ENCODE data around the gene SLC10A4.
"Not testable (repeated sequence)": the region's sequence is repeated elsewhere in the genome, so short reads cannot be mapped to it uniquely, and the experiment has no call there.

The SLC10A4 gene, protein sequence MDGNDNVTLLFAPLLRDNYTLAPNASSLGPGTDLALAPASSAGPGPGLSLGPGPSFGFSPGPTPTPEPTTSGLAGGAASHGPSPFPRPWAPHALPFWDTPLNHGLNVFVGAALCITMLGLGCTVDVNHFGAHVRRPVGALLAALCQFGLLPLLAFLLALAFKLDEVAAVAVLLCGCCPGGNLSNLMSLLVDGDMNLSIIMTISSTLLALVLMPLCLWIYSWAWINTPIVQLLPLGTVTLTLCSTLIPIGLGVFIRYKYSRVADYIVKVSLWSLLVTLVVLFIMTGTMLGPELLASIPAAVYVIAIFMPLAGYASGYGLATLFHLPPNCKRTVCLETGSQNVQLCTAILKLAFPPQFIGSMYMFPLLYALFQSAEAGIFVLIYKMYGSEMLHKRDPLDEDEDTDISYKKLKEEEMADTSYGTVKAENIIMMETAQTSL

DNA sequence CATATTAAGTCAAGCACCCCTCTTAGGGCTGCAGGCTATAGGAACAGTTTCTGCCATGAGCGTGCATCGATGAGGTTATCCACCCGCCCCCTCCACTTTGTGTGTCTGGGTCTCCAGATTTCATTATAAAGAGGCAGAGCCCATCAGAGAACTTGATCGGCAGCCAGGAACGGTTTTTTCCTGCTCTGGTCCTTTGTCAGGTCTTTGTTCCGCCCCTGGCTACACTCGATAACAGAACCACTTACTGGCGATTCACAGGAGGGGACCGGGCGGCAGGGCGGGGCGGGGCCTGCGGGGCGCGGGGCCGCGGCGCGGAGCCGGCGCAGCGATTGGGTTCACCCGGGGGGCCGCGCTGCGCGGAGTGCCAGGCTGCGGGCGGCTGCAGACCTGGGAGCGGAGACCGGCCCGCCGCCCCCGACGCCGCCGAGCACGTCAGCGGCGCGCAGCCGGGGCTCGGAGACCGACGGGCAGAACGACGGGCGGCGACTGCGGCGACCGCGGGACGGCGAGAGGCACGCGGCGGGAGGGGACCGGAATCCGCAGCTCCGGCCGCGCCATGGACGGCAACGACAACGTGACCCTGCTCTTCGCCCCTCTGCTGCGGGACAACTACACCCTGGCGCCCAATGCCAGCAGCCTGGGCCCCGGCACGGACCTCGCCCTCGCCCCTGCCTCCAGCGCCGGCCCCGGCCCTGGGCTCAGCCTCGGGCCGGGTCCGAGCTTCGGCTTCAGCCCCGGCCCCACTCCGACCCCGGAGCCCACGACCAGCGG, at the start of gene SLC10A4:
Gene SLC10A4, plus strand, starts transcription at position 338 of the 771 bp plus-strand sequence. Its CDS starts 219 bp downstream, at position 557.
- Histone ChIP-seq H3K27ac (ENCODE audit: low read depth, low read length) (no peak within 1 kb of the TSS), H3K9ac (ENCODE audit: low read depth, low read length) (no peak within 1 kb of the TSS), H3K27me3 (ENCODE audit: control insufficient read depth, insufficient read depth, low read length) (peaks cover 49% of the 10 kb centered on the region), H3K4me3 (ENCODE audit: low read depth, low read length) (peak within 1 kb of the TSS; percentile 66), H3K9me3 (ENCODE audit: control insufficient read depth, insufficient read depth, low read length) (no peaks in the 10 kb centered on the region), H3K4me1 (ENCODE audit: control insufficient read depth, insufficient read depth, low read length) (peaks cover 17% of the 10 kb centered on the region), H3K36me3 (ENCODE audit: control insufficient read depth, insufficient read depth, low read length) (no peaks in the 10 kb centered on the region)

DNA sequence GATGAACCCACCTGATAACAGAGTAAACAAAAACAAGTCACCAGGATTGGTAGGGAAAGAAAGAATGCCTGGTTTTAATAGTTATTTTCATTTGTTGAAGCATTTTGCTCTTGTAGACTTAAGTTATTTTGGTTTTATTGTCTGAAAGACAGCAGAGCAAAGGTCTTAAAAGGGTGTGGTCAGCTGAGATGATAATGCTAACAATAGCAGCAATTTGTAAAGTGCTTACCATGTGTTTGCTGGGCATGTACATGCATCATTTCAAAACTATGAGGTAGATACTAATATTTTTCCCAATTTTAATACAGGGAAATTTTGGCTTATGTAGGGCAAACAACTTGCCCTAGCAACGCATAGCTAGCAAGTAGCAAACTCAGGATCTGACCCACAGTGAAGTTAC, 46.8 kb upstream of the SLC10A4 start:
- Histone ChIP-seq H3K27me3 (ENCODE audit: control insufficient read depth, insufficient read depth, low read length) (no peaks in the 10 kb centered on the region), H3K4me1 (ENCODE audit: control insufficient read depth, insufficient read depth, low read length) (0 out of 2 replicates have a peak, but pooled peaks cover 5% of the 10 kb centered on the region), H3K9ac (ENCODE audit: low read depth, low read length) (no peak overlapping the region), H3K36me3 (ENCODE audit: control insufficient read depth, insufficient read depth, low read length) (no peaks in the 10 kb centered on the region), H3K4me3 (ENCODE audit: low read depth, low read length) (no peak overlapping the region), H3K9me3 (ENCODE audit: control insufficient read depth, insufficient read depth, low read length) (no peaks in the 10 kb centered on the region), H3K27ac (ENCODE audit: low read depth, low read length) (no peak overlapping the region)

DNA sequence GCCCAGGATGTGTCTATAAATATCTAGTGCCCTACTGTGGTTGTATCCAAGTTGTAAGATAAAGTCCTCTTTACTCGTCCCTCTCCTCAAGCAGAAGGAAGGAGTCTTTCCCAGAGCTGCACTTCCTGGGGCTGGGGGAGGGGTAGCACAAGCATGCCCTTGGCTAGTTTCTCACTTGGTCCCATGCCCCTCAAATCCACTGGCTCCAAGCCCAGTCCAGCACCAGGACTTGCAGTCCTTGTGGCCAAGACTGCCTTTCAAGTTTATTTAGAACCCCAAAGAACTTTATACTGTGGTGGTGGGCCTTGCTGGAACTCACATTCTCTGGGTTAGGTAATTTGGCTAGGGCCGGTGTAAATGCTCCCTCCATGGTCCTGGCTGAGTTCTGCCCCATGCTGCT, 43.2 kb upstream of the SLC10A4 start:
- Histone ChIP-seq H3K27me3 (ENCODE audit: control insufficient read depth, insufficient read depth, low read length) (no peaks in the 10 kb centered on the region), H3K9ac (ENCODE audit: low read depth, low read length) (no peak overlapping the region), H3K36me3 (ENCODE audit: control insufficient read depth, insufficient read depth, low read length) (no peaks in the 10 kb centered on the region), H3K4me3 (ENCODE audit: low read depth, low read length) (no peak overlapping the region), H3K9me3 (ENCODE audit: control insufficient read depth, insufficient read depth, low read length) (no peaks in the 10 kb centered on the region), H3K27ac (ENCODE audit: low read depth, low read length) (no peak overlapping the region), H3K4me1 (ENCODE audit: control insufficient read depth, insufficient read depth, low read length) (no peaks in the 10 kb centered on the region)

DNA sequence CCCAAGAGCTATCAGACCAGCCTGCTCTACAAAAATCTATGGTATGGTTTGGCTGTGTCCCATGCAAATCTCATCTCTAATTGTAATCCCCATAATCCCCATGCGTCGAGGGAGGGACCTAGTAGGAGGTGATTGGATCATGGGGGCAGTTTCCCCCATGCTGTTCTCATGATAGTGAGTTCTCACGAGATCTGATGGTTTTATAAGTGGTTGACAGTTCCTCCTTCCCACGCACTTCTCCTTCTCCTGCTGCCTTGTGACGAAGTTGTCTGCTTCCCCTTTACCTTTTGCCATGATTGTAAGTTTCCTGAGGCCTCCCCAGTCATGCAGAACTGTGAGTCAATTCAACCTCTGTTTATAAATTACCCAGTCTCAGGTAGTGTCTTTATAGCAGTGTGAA, 42.2 kb upstream of the SLC10A4 start:
- not testable (repeated sequence) for H3K27ac ChIP-seq (ENCODE audit: low read depth, low read length); H3K4me3 ChIP-seq (ENCODE audit: low read depth, low read length); H3K4me1 ChIP-seq (ENCODE audit: control insufficient read depth, insufficient read depth, low read length); H3K36me3 ChIP-seq (ENCODE audit: control insufficient read depth, insufficient read depth, low read length); H3K9ac ChIP-seq (ENCODE audit: low read depth, low read length); H3K27me3 ChIP-seq (ENCODE audit: control insufficient read depth, insufficient read depth, low read length); H3K9me3 ChIP-seq (ENCODE audit: control insufficient read depth, insufficient read depth, low read length)

DNA sequence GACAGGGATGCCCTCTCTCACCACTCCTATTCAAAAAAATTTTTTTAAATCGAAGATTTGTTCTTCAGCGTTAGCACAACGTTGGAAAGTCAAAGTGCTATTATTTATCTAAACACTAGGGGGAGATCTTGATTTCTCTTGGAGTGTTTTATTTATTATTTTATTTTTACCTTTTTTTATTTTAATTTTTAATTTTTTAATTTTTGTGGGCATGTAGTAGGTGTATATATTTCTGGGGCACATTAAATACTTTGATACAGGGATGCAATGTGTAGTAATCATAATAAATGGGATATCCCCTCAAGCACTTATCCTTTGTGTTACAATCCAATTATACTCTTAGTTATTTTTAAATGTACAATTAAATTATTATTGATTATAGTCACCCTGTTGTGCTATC, 37.4 kb upstream of the SLC10A4 start:
- no peaks in the 10 kb centered on the region for H3K27me3 ChIP-seq (ENCODE audit: control insufficient read depth, insufficient read depth, low read length)
- no peak overlapping the region for H3K9ac ChIP-seq (ENCODE audit: low read depth, low read length)
- H3K9me3 ChIP-seq (ENCODE audit: control insufficient read depth, insufficient read depth, low read length), result no peaks in the 10 kb centered on the region
- H3K4me1 ChIP-seq (ENCODE audit: control insufficient read depth, insufficient read depth, low read length), result no peaks in the 10 kb centered on the region
- no peaks in the 10 kb centered on the region for H3K36me3 ChIP-seq (ENCODE audit: control insufficient read depth, insufficient read depth, low read length)
- H3K4me3 ChIP-seq (ENCODE audit: low read depth, low read length), result no peak overlapping the region
- no peak overlapping the region for H3K27ac ChIP-seq (ENCODE audit: low read depth, low read length)

DNA sequence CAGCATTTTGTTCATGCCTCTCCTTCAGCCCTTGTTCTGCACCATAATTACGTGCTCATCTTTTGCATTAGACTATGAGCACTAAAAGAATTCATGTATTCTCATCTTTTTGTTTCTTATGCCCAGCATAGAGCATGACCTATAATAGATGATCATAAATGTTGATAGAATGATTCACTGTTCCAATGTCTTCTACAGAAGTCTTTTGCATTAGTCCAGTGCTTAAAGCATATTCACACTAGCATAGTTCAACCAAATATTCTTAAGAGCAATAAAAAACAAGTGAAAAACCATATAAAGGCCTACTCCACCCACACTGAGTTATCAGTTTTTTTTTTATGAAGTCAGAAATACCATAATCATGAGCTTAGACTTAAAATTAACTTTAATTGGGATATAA, 36.5 kb upstream of the SLC10A4 start:
- H3K4me1 ChIP-seq (ENCODE audit: control insufficient read depth, insufficient read depth, low read length), result no peaks in the 10 kb centered on the region
- H3K4me3 ChIP-seq (ENCODE audit: low read depth, low read length), result no peak overlapping the region
- H3K9ac ChIP-seq (ENCODE audit: low read depth, low read length), result no peak overlapping the region
- H3K36me3 ChIP-seq (ENCODE audit: control insufficient read depth, insufficient read depth, low read length), result no peaks in the 10 kb centered on the region
- H3K27ac ChIP-seq (ENCODE audit: low read depth, low read length), result no peak overlapping the region
- no peaks in the 10 kb centered on the region for H3K9me3 ChIP-seq (ENCODE audit: control insufficient read depth, insufficient read depth, low read length)
- no peaks in the 10 kb centered on the region for H3K27me3 ChIP-seq (ENCODE audit: control insufficient read depth, insufficient read depth, low read length)

DNA sequence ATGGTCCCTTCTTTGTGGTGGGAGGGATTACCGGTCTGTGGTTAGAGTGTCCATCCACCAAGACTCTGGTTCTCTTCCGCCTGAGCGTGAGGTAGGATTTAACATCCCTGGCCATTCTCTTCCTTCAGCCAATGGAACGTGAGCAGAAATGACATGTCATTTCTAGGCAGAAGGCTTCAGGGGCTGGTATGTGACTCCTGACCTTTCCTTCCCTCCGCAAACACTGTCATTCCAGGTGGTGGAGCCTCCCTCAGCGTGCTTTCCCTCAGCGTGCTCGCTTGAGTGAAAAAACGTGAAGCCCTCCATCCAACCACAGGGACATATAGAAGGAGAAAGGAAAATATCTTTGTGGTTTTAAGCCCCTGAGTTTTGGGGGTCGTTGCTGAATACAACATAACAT, 34.0 kb upstream of the SLC10A4 start:
- Histone ChIP-seq H3K27ac (ENCODE audit: low read depth, low read length) (no peak overlapping the region), H3K27me3 (ENCODE audit: control insufficient read depth, insufficient read depth, low read length) (no peaks in the 10 kb centered on the region), H3K9me3 (ENCODE audit: control insufficient read depth, insufficient read depth, low read length) (no peaks in the 10 kb centered on the region), H3K36me3 (ENCODE audit: control insufficient read depth, insufficient read depth, low read length) (no peaks in the 10 kb centered on the region), H3K4me3 (ENCODE audit: low read depth, low read length) (no peak overlapping the region), H3K9ac (ENCODE audit: low read depth, low read length) (no peak overlapping the region), H3K4me1 (ENCODE audit: control insufficient read depth, insufficient read depth, low read length) (no peaks in the 10 kb centered on the region)

DNA sequence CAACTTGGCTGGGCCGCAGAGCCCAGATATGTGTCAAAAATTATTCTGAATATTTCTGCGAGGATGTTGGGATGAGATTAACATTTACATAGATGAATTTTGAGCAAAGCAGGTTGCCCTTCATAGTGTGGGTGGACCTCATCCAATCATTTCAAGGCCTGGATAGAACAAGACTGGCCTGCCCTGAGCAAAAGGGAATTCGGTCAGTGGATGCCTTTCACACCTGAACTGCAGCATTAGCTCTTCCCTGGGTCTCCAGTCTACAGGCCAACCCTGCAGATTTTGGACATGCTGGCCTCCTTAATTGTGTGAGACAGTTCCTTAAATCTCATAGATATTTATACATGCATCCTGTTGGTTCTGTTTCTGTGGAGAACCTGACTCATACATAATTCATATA, 32.4 kb upstream of the SLC10A4 start:
- H3K27me3 ChIP-seq (ENCODE audit: control insufficient read depth, insufficient read depth, low read length), result no peaks in the 10 kb centered on the region
- no peak overlapping the region for H3K9ac ChIP-seq (ENCODE audit: low read depth, low read length)
- no peak overlapping the region for H3K27ac ChIP-seq (ENCODE audit: low read depth, low read length)
- H3K4me3 ChIP-seq (ENCODE audit: low read depth, low read length), result no peak overlapping the region
- H3K4me1 ChIP-seq (ENCODE audit: control insufficient read depth, insufficient read depth, low read length), result no peaks in the 10 kb centered on the region
- no peaks in the 10 kb centered on the region for H3K36me3 ChIP-seq (ENCODE audit: control insufficient read depth, insufficient read depth, low read length)
- no peaks in the 10 kb centered on the region for H3K9me3 ChIP-seq (ENCODE audit: control insufficient read depth, insufficient read depth, low read length)

DNA sequence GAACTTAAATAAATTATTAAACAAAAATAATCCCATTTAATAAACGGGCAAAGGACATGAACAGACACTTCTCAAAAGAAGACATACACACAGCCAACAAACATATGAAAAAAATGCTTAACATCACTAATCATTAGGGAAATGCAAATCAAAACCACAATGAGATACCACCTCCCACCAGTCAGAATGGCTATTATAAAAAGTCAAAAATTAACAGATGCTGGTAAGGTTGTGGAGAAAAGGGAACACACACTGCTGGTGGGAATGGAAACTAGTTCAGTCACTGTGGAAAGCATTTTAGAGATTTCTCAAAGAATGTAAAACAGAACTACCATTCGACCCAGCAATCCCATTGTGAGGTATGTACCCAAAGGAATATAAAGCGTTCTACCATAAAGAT, 31.5 kb upstream of the SLC10A4 start:
- H3K9me3 ChIP-seq (ENCODE audit: control insufficient read depth, insufficient read depth, low read length); H3K9ac ChIP-seq (ENCODE audit: low read depth, low read length); H3K4me1 ChIP-seq (ENCODE audit: control insufficient read depth, insufficient read depth, low read length); H3K4me3 ChIP-seq (ENCODE audit: low read depth, low read length); H3K27me3 ChIP-seq (ENCODE audit: control insufficient read depth, insufficient read depth, low read length); H3K36me3 ChIP-seq (ENCODE audit: control insufficient read depth, insufficient read depth, low read length); H3K27ac ChIP-seq (ENCODE audit: low read depth, low read length): not testable (repeated sequence)

DNA sequence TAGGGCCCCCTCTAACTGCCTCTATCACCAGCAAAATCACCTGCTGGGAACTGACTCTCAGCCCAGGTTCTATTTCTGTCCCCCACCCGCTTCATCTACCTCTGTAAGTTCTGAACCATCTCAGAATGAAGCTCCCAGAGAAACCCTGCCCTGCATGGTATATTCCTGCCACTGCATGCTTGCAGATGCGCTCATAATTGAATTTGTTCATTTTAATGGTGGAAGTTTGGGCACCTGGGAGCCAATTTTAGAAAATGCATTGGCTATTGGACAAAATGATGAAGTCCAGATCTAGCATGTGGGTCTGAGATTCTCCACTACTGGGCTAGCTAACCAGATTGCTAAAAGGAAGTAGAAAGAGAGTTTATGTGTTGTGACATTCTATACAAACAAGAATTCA, 28.6 kb upstream of the SLC10A4 start:
- no peak overlapping the region for H3K27ac ChIP-seq (ENCODE audit: low read depth, low read length)
- no peaks in the 10 kb centered on the region for H3K9me3 ChIP-seq (ENCODE audit: control insufficient read depth, insufficient read depth, low read length)
- no peaks in the 10 kb centered on the region for H3K4me1 ChIP-seq (ENCODE audit: control insufficient read depth, insufficient read depth, low read length)
- no peaks in the 10 kb centered on the region for H3K36me3 ChIP-seq (ENCODE audit: control insufficient read depth, insufficient read depth, low read length)
- no peak overlapping the region for H3K9ac ChIP-seq (ENCODE audit: low read depth, low read length)
- H3K27me3 ChIP-seq (ENCODE audit: control insufficient read depth, insufficient read depth, low read length), result no peaks in the 10 kb centered on the region
- H3K4me3 ChIP-seq (ENCODE audit: low read depth, low read length), result no peak overlapping the region

DNA sequence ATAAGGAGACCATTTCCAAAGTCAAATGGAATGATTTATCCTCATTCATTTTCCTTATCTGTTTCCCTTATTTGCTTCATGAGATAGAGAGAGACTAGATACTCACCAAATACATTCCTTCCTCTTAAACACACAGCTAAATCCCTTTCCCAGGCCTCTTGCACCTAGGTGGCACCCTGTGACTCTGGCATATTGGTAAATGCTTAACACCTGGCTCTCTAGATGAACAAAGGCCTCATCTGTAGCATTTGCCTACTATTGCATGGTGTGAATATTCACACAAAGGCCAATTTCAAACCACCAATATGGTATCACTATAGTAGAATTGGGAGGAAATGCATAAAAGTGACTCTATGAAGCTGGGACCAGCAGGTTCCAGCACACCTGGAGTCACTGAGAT, 22.1 kb upstream of the SLC10A4 start:
- Histone ChIP-seq H3K4me1 (ENCODE audit: control insufficient read depth, insufficient read depth, low read length) (no peaks in the 10 kb centered on the region), H3K27me3 (ENCODE audit: control insufficient read depth, insufficient read depth, low read length) (no peaks in the 10 kb centered on the region), H3K4me3 (ENCODE audit: low read depth, low read length) (no peak overlapping the region), H3K36me3 (ENCODE audit: control insufficient read depth, insufficient read depth, low read length) (no peaks in the 10 kb centered on the region), H3K9ac (ENCODE audit: low read depth, low read length) (no peak overlapping the region), H3K9me3 (ENCODE audit: control insufficient read depth, insufficient read depth, low read length) (no peaks in the 10 kb centered on the region), H3K27ac (ENCODE audit: low read depth, low read length) (no peak overlapping the region)
